GM12873 (cell line): Measurements from ENCODE around the gene REG4.

Source experiments
- CTCF ChIP-seq: IDR thresholded peaks from 2 replicates; pipeline ENCODE4 v1.5.1; 2012; ENCODE audit warnings: low read depth, mild to moderate bottlenecking, moderate library complexity, low read length, control low read depth; ENCODE audit not compliant: insufficient read depth; ENCODE audit errors: missing control alignments

REG4 gene

GRCh38 chr1:119767486-119767885 lies 43.8 kb downstream of the REG4 start:
- TF ChIP-seq CTCF = no peak

GRCh38 chr1:119766374-119766794 lies 44.9 kb downstream of the REG4 start:
- TF ChIP-seq CTCF = no peak

- no peak for TF ChIP-seq CTCF
Observed at GRCh38 chr1:119764220-119764619, 47.0 kb downstream of the REG4 start.

- TF ChIP-seq CTCF = no peak
Observed at GRCh38 chr1:119762953-119763352, 48.3 kb downstream of the REG4 start.

- TF ChIP-seq CTCF = no peak
Observed at GRCh38 chr1:119762409-119762808, 48.9 kb downstream of the REG4 start.

GRCh38 chr1:119758584-119758983 lies 52.7 kb downstream of the REG4 start:
- no peak for TF ChIP-seq CTCF

- no peak for TF ChIP-seq CTCF
Observed at GRCh38 chr1:119752592-119752991, 58.7 kb downstream of the REG4 start.

GRCh38 chr1:119748040-119748439 lies 63.2 kb downstream of the REG4 start:
- no peak for TF ChIP-seq CTCF
